ENCODE results near the gene GDF9. TPM values are rescaled to one million over a fixed set of nuclear protein-coding genes. Genes with fewer than 3 reads are reported as not detected.

Gene GDF9
- total and polyA plus RNA-seq, 2 experiments from 2014 or later, result 0.11 to 0.14 TPM

DNA sequence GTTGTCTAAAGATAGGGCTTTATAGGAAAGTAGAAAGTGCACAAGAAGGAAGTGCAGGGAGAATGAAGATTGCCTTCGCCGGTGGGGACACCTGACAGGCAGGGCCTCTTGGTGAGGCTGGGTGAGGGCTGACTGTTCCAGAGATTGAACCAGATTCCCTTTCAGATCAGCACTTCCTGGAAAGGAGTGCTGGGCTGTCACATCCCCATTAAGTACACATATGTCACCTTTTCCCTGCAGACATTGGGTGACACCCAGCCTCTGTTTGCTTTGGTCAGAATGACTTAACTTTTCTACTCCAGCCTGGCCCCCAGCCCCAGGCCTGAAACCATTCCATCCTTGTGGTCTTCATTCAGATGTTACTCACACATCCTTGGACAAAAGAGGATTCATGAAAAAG, 28.4 kb downstream of the GDF9 start:
- Histone ChIP-seq H3K4me2 (no peak overlapping the region), H3K36me3 (ENCODE audit: insufficient read depth) (no peaks in the 10 kb centered on the region), H3K4me3 (no peak overlapping the region), H3K4me1 (ENCODE audit: insufficient read depth) (no peaks in the 10 kb centered on the region), H3K27ac (ENCODE audit: low read depth) (no peak overlapping the region), H3K9me2 (ENCODE audit: insufficient read depth) (no peaks in the 10 kb centered on the region), H3F3A (replicated peaks; ENCODE audit: low read depth) (no peaks in the 10 kb centered on the region), H3K27me3 (ENCODE audit: insufficient read depth) (peaks cover 5% of the 10 kb centered on the region; the same call in 1 of the 2 replicates), H4K20me1 (replicated peaks; ENCODE audit: insufficient read depth) (no peaks in the 10 kb centered on the region), H3K79me2 (replicated peaks; ENCODE audit: insufficient read depth) (no peaks in the 10 kb centered on the region), H2AFZ (no peak overlapping the region)
- ATAC-seq (no peak), DNase-seq (ENCODE audit: low spot score) (no peak)
- H3K36me3 Mint-ChIP-seq (ENCODE audit: low read depth), result no peaks in the 10 kb centered on the region
- no peak overlapping the region for H3K4me3 Mint-ChIP-seq
- H3K4me1 Mint-ChIP-seq, result no peaks in the 10 kb centered on the region
- TF ChIP-seq ZNF114 (CRISPR knock-in tag; IDR thresholded peaks at IDR 0.05) (no peak), EZH2 (IDR thresholded peaks at IDR 0.05; ENCODE audit: low read depth, unreplicated experiment) (no peak), EZH2phosphoT487 (IDR thresholded peaks at IDR 0.05; ENCODE audit: unreplicated experiment) (no peak)
- H3K27ac Mint-ChIP-seq, result no peak overlapping the region
- H3K27me3 Mint-ChIP-seq (ENCODE audit: insufficient read depth, low read depth, poor library complexity), result peaks cover 2% of the 10 kb centered on the region
- no peaks in the 10 kb centered on the region for H3K9me3 Mint-ChIP-seq

- no peak overlapping the region for H2AFZ ChIP-seq
- H3K79me2 ChIP-seq (replicated peaks; ENCODE audit: insufficient read depth), result no peaks in the 10 kb centered on the region
- no peaks in the 10 kb centered on the region for H3K9me2 ChIP-seq (ENCODE audit: insufficient read depth)
- Mint-ChIP-seq H3K27me3 (ENCODE audit: insufficient read depth, low read depth, poor library complexity) (peaks cover 5% of the 10 kb centered on the region), H3K27ac (no peak overlapping the region), H3K36me3 (ENCODE audit: low read depth) (no peaks in the 10 kb centered on the region), H3K4me1 (no peaks in the 10 kb centered on the region), H3K4me3 (no peak overlapping the region), H3K9me3 (no peaks in the 10 kb centered on the region)
- H4K20me1 ChIP-seq (replicated peaks; ENCODE audit: insufficient read depth), result no peaks in the 10 kb centered on the region
- H3K27me3 ChIP-seq (ENCODE audit: insufficient read depth), result peaks cover 15% of the 10 kb centered on the region
- no peak for DNase-seq (ENCODE audit: low spot score)
- H3K4me1 ChIP-seq (ENCODE audit: insufficient read depth), result no peaks in the 10 kb centered on the region
- no peak for ATAC-seq
- H3K27ac ChIP-seq (ENCODE audit: low read depth), result no peak overlapping the region
- no peaks in the 10 kb centered on the region for H3K36me3 ChIP-seq (ENCODE audit: insufficient read depth)
- no peak overlapping the region for H3K4me2 ChIP-seq
- H3F3A ChIP-seq (replicated peaks; ENCODE audit: low read depth), result no peaks in the 10 kb centered on the region
- H3K4me3 ChIP-seq, result no peak overlapping the region
- TF ChIP-seq NANOG (IDR thresholded peaks at IDR 0.05; ENCODE audit: borderline replicate concordance) (no peak), ZNF114 (CRISPR knock-in tag; IDR thresholded peaks at IDR 0.05) (no peak), JUNB (IDR thresholded peaks at IDR 0.05; ENCODE audit: unreplicated experiment) (no peak), EZH2phosphoT487 (IDR thresholded peaks at IDR 0.05; ENCODE audit: unreplicated experiment) (no peak), STAT1 (IDR thresholded peaks at IDR 0.05; ENCODE audit: unreplicated experiment) (no peak), EZH2 (IDR thresholded peaks at IDR 0.05; ENCODE audit: low read depth, unreplicated experiment) (no peak), POLR2AphosphoS5 (IDR thresholded peaks at IDR 0.05; ENCODE audit: low read depth) (no peak), ZNF331 (CRISPR knock-in tag; IDR thresholded peaks at IDR 0.05; ENCODE audit: low read depth) (no peak)
- TF ChIP-seq, protein P1, sequence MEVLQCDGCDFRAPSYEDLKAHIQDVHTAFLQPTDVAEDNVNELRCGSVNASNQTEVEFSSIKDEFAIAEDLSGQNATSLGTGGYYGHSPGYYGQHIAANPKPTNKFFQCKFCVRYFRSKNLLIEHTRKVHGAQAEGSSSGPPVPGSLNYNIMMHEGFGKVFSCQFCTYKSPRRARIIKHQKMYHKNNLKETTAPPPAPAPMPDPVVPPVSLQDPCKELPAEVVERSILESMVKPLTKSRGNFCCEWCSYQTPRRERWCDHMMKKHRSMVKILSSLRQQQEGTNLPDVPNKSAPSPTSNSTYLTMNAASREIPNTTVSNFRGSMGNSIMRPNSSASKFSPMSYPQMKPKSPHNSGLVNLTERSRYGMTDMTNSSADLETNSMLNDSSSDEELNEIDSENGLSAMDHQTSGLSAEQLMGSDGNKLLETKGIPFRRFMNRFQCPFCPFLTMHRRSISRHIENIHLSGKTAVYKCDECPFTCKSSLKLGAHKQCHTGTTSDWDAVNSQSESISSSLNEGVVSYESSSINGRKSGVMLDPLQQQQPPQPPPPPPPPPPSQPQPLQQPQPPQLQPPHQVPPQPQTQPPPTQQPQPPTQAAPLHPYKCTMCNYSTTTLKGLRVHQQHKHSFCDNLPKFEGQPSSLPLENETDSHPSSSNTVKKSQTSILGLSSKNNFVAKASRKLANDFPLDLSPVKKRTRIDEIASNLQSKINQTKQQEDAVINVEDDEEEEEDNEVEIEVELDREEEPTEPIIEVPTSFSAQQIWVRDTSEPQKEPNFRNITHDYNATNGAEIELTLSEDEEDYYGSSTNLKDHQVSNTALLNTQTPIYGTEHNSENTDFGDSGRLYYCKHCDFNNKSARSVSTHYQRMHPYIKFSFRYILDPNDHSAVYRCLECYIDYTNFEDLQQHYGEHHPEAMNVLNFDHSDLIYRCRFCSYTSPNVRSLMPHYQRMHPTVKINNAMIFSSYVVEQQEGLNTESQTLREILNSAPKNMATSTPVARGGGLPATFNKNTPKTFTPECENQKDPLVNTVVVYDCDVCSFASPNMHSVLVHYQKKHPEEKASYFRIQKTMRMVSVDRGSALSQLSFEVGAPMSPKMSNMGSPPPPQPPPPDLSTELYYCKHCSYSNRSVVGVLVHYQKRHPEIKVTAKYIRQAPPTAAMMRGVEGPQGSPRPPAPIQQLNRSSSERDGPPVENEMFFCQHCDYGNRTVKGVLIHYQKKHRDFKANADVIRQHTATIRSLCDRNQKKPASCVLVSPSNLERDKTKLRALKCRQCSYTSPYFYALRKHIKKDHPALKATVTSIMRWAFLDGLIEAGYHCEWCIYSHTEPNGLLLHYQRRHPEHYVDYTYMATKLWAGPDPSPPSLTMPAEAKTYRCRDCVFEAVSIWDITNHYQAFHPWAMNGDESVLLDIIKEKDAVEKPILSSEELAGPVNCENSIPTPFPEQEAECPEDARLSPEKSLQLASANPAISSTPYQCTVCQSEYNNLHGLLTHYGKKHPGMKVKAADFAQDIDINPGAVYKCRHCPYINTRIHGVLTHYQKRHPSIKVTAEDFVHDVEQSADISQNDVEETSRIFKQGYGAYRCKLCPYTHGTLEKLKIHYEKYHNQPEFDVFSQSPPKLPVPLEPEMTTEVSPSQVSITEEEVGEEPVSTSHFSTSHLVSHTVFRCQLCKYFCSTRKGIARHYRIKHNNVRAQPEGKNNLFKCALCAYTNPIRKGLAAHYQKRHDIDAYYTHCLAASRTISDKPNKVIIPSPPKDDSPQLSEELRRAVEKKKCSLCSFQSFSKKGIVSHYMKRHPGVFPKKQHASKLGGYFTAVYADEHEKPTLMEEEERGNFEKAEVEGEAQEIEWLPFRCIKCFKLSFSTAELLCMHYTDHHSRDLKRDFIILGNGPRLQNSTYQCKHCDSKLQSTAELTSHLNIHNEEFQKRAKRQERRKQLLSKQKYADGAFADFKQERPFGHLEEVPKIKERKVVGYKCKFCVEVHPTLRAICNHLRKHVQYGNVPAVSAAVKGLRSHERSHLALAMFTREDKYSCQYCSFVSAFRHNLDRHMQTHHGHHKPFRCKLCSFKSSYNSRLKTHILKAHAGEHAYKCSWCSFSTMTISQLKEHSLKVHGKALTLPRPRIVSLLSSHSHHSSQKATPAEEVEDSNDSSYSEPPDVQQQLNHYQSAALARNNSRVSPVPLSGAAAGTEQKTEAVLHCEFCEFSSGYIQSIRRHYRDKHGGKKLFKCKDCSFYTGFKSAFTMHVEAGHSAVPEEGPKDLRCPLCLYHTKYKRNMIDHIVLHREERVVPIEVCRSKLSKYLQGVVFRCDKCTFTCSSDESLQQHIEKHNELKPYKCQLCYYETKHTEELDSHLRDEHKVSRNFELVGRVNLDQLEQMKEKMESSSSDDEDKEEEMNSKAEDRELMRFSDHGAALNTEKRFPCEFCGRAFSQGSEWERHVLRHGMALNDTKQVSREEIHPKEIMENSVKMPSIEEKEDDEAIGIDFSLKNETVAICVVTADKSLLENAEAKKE (CRISPR knock-in tag; IDR thresholded peaks at IDR 0.05), result no peak
- TF ChIP-seq, protein P2, sequence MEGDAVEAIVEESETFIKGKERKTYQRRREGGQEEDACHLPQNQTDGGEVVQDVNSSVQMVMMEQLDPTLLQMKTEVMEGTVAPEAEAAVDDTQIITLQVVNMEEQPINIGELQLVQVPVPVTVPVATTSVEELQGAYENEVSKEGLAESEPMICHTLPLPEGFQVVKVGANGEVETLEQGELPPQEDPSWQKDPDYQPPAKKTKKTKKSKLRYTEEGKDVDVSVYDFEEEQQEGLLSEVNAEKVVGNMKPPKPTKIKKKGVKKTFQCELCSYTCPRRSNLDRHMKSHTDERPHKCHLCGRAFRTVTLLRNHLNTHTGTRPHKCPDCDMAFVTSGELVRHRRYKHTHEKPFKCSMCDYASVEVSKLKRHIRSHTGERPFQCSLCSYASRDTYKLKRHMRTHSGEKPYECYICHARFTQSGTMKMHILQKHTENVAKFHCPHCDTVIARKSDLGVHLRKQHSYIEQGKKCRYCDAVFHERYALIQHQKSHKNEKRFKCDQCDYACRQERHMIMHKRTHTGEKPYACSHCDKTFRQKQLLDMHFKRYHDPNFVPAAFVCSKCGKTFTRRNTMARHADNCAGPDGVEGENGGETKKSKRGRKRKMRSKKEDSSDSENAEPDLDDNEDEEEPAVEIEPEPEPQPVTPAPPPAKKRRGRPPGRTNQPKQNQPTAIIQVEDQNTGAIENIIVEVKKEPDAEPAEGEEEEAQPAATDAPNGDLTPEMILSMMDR (conservative IDR thresholded peaks at IDR 0.05; ENCODE audit: low read depth in 2 of 2), result no peak
- TF ChIP-seq, protein P3, sequence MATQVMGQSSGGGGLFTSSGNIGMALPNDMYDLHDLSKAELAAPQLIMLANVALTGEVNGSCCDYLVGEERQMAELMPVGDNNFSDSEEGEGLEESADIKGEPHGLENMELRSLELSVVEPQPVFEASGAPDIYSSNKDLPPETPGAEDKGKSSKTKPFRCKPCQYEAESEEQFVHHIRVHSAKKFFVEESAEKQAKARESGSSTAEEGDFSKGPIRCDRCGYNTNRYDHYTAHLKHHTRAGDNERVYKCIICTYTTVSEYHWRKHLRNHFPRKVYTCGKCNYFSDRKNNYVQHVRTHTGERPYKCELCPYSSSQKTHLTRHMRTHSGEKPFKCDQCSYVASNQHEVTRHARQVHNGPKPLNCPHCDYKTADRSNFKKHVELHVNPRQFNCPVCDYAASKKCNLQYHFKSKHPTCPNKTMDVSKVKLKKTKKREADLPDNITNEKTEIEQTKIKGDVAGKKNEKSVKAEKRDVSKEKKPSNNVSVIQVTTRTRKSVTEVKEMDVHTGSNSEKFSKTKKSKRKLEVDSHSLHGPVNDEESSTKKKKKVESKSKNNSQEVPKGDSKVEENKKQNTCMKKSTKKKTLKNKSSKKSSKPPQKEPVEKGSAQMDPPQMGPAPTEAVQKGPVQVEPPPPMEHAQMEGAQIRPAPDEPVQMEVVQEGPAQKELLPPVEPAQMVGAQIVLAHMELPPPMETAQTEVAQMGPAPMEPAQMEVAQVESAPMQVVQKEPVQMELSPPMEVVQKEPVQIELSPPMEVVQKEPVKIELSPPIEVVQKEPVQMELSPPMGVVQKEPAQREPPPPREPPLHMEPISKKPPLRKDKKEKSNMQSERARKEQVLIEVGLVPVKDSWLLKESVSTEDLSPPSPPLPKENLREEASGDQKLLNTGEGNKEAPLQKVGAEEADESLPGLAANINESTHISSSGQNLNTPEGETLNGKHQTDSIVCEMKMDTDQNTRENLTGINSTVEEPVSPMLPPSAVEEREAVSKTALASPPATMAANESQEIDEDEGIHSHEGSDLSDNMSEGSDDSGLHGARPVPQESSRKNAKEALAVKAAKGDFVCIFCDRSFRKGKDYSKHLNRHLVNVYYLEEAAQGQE (IDR thresholded peaks at IDR 0.05; ENCODE audit: unreplicated experiment), result no peak
These were observed 29.4 kb downstream of the GDF9 start for GRCh38 chr5:132836852-132837251.
